Ovary (tissue), 9 donors: Measurements from ENCODE around the gene ADGRG1. TPM values are rescaled to one million over a fixed set of nuclear protein-coding genes. Genes with fewer than 3 reads are reported as not detected.

Experiments
- DNase-seq, 5 donors: peaks; one replicate each; pipeline ENCODE4 v3.0.0-alpha.2; 2019 to 2020
- H3K27ac ChIP-seq, 2 donors: fragments of 200-600 bp; one replicate each; pipeline versions ENCODE4 v1.5.1 to v1.8.0; 2019 to 2022
- H3K27me3 ChIP-seq: fragments of 200-600 bp; one replicate; pipeline ENCODE4 v1.8.0; 2022
- H3K36me3 ChIP-seq: fragments of 200-600 bp; sonication (generic); one replicate; pipeline ENCODE4 v1.5.1; 2019
- H3K4me1 ChIP-seq: one replicate; pipeline ENCODE4 v1.8.1; 2013; ENCODE audit warnings: mild to moderate bottlenecking, moderate library complexity; ENCODE audit not compliant: insufficient read depth
- H3K4me3 ChIP-seq: fragments of 200-600 bp; sonication (generic); one replicate; pipeline ENCODE4 v1.5.1; 2017
- H3K9me3 ChIP-seq, 2 donors: fragments of 200-600 bp in 1 of 2; sonication (generic) in 1 of 2; one replicate each; pipeline versions ENCODE4 v1.5.1 to v1.8.1; 2013 to 2019; ENCODE audit warnings: mild to moderate bottlenecking in 1 of 2, moderate library complexity in 1 of 2
- CTCF ChIP-seq, 3 donors: fragments of 450-650 bp in 2 of 3; fragments of 200-600 bp in 1 of 3; IDR thresholded peaks; one replicate each; pipeline versions ENCODE4 v1.5.1 to v1.8.0; 2016 to 2022; ENCODE audit warnings: antibody characterized with exemption in 3 of 3, mild to moderate bottlenecking in 1 of 3
- EP300 ChIP-seq: sonication (generic); formaldehyde crosslinking; IDR thresholded peaks from one replicate; pipeline ENCODE4 v1.6.1; 2017; ENCODE audit warnings: antibody characterized with exemption
- POLR2A ChIP-seq: fragments of 450-650 bp; IDR thresholded peaks from one replicate; pipeline ENCODE4 v1.6.1; 2017; ENCODE audit warnings: antibody characterized with exemption, mild to moderate bottlenecking, moderate library complexity
- WGBS, 3 donors: extraction: QIAGEN DNeasy Blood & Tissue Kit in 1 of 3; methylation state at CpG; one replicate each; pipeline versions ENCODE4 v1.1.5 to v1.1.7; 2013 to 2017; 5-methylcytosine and 5-hydroxymethylcytosine counted together
- intact Hi-C, 4 donors: fragments of 100-400 bp; cut with DNase I; formaldehyde crosslinking; loops; one replicate each; pipeline versions ENCODE4 v1.11.0 to v1.15.1; 2022 to 2023
- polyA plus RNA-seq, 2 donors: library from polyadenylated mRNA; stranded (reverse); fragments of 200-250 nt in 1 of 2; fragments of 350-450 nt in 1 of 2; fragmentation: Illumina TruSeq in 1 of 2; extraction: RNeasy Lipid Tissue Mini Kit (QIAGEN cat#74804) in 1 of 2; gene quantifications; one replicate each; pipeline ENCODE4 v1.2.3, GENCODE V29; 2013 to 2014
- total RNA-seq, 7 donors: library from RNA; depleted of rRNA in 2 of 7; stranded (reverse); fragments of >200 nt in 2 of 7; fragmentation: NEBNext Ultra II Directional in 3 of 7; extraction: Animal tissue kit (Norgen Biotek cat#: 25700) in 3 of 7; gene quantifications; one replicate each; pipeline versions ENCODE4 v1.1.0 to v1.2.4, GENCODE V29; 2016 to 2023
- donor health status: DM: no; HTN: no; CAD: no; lungs with moderate emphysema.
- donor health status: DM: no; HTN: no; CAD: no.
- donor health status: Bipolar disorder and iron deficiency.
- donor health status: DM: yes; HTN: yes; CAD: no.
- donor health status: DM: no; HTN: no; CAD: no.
- donor health status: DM: yes; HTN: yes; CAD: no.

Gene ADGRG1
- total and polyA plus RNA-seq, 9 donors, result 6.2 to 54.0 (median 9.1) TPM

- H3K27ac ChIP-seq, result no peak overlapping the region
- no peaks in the 10 kb centered on the region for H3K36me3 ChIP-seq
- intact Hi-C loops, result no loop called here
- H3K4me3 ChIP-seq, result no peak overlapping the region
- no peaks in the 10 kb centered on the region for H3K9me3 ChIP-seq
- H3K4me1 ChIP-seq, result no peaks in the 10 kb centered on the region
- no peak for DNase-seq
- TF ChIP-seq POLR2A (no peak), CTCF (IDR thresholded peaks at IDR 0.05) (no peak), EP300 (no peak)
- no peaks in the 10 kb centered on the region for H3K27me3 ChIP-seq
Observed at GRCh38 chr16:57598437-57598836, 30.0 kb upstream of the ADGRG1 start.

- no peak for DNase-seq
- H3K4me3 ChIP-seq, result no peak overlapping the region
- H3K4me1 ChIP-seq, result peaks cover 2% of the 10 kb centered on the region
- no peak overlapping the region for H3K27ac ChIP-seq
- no peak for TF ChIP-seq CTCF (IDR thresholded peaks at IDR 0.05)
- no peak for TF ChIP-seq POLR2A
- no peak for TF ChIP-seq EP300
- no peaks in the 10 kb centered on the region for H3K9me3 ChIP-seq
- H3K27me3 ChIP-seq, result no peaks in the 10 kb centered on the region
- intact Hi-C loops, result no loop called here
- WGBS, 3 donors, result 16 to 25% (median 23%) methylated on average over 10 to 12 of the region's 12 CpGs
- no peaks in the 10 kb centered on the region for H3K36me3 ChIP-seq
Observed at GRCh38 chr16:57600048-57600835, 28.2 kb upstream of the ADGRG1 start.

GRCh38 chr16:57600952-57601580 lies 27.4 kb upstream of the ADGRG1 start:
- DNase-seq, result no peak
- 67 to 79% (median 77%) methylated on average over 2 of the region's 2 CpGs for WGBS, 3 donors
- H3K4me3 ChIP-seq, result no peak overlapping the region
- no peak overlapping the region for H3K27ac ChIP-seq
- H3K4me1 ChIP-seq, result peaks cover 2% of the 10 kb centered on the region
- intact Hi-C loops, result no loop called here
- H3K27me3 ChIP-seq, result no peaks in the 10 kb centered on the region
- no peaks in the 10 kb centered on the region for H3K9me3 ChIP-seq
- H3K36me3 ChIP-seq, result no peaks in the 10 kb centered on the region
- TF ChIP-seq EP300 (no peak), CTCF (IDR thresholded peaks at IDR 0.05) (no peak), POLR2A (no peak)

GRCh38 chr16:57601801-57602478 lies 26.5 kb upstream of the ADGRG1 start:
- no peaks in the 10 kb centered on the region for H3K9me3 ChIP-seq
- no peak overlapping the region for H3K4me3 ChIP-seq
- H3K36me3 ChIP-seq, result no peaks in the 10 kb centered on the region
- TF ChIP-seq EP300, result no peak
- no peak for TF ChIP-seq POLR2A
- no peak for TF ChIP-seq CTCF (IDR thresholded peaks at IDR 0.05)
- WGBS, 3 donors, result 61 to 73% (median 69%) methylated on average over 10 of the region's 10 CpGs
- no peak for DNase-seq
- intact Hi-C loops, result no loop called here
- H3K4me1 ChIP-seq, result peaks cover 2% of the 10 kb centered on the region
- no peaks in the 10 kb centered on the region for H3K27me3 ChIP-seq
- H3K27ac ChIP-seq, result no peak overlapping the region
